K562 (cell line): Measurements from ENCODE around the gene SMCO4. TPM values are rescaled to one million over a fixed set of nuclear protein-coding genes. Genes with fewer than 3 reads are reported as not detected.

Experiments
- ARID3A ChIP-seq: IDR thresholded peaks from 2 replicates; pipeline ENCODE4 v1.6.1; 2012; ENCODE audit warnings: low read depth, low read length, improper control_type of control experiment, borderline replicate concordance
- CBFA2T2 ChIP-seq: fragments of 450-650 bp; conservative IDR thresholded peaks from 2 replicates; pipeline ENCODE4 v1.6.1; 2017; ENCODE audit warnings: mild to moderate bottlenecking
- CREB1 ChIP-seq, 2 experiments: sonication (generic) in 1 of 2; formaldehyde crosslinking in 1 of 2; IDR thresholded peaks; 2 replicates each; pipeline versions ENCODE4 v1.6.1 to v1.8.0; 2012 to 2022; ENCODE audit warnings: inconsistent platforms in 1 of 2, mild to moderate bottlenecking in 1 of 2, missing genetic modification reagents in 1 of 2, moderate library complexity in 1 of 2
- CTBP1 ChIP-seq: fragments of 450-650 bp; IDR thresholded peaks from 2 replicates; pipeline ENCODE4 v1.6.1; 2016; ENCODE audit warnings: borderline replicate concordance
- DMBX1 ChIP-seq: fragments of 250-450 bp; sonication (Bioruptor Pico); IDR thresholded peaks from 2 replicates; pipeline ENCODE4 v1.8.0; 2022; ENCODE audit warnings: inconsistent platforms, mild to moderate bottlenecking, moderate library complexity, borderline replicate concordance
- FOXA3 ChIP-seq, 2 experiments: fragments of 450-650 bp in 1 of 2; sonication (generic) in 1 of 2; formaldehyde crosslinking; IDR thresholded peaks in 1 of 2; conservative IDR thresholded peaks in 1 of 2; 2 replicates each; pipeline versions ENCODE4 v1.4.0 to v1.8.0; 2020 to 2022; ENCODE audit warnings: mild to moderate bottlenecking in 2 of 2, missing genetic modification reagents in 1 of 2
- HCFC1 ChIP-seq: IDR thresholded peaks from 2 replicates; pipeline ENCODE4 v1.6.1; 2012; ENCODE audit warnings: low read depth, low read length, improper control_type of control experiment
- ID3 ChIP-seq, 2 experiments: fragments of 250-450 bp in 1 of 2; fragments of 450-650 bp in 1 of 2; sonication (Bioruptor Pico) in 1 of 2; IDR thresholded peaks; 2 replicates each; pipeline versions ENCODE4 v1.6.1 to v1.8.0; 2016 to 2021; ENCODE audit warnings: mild to moderate bottlenecking in 2 of 2, moderate library complexity in 2 of 2, missing compliant biosample characterization in 1 of 2, missing genetic modification characterization in 1 of 2
- RAD21 ChIP-seq, 2 experiments: fragments of 250-450 bp in 1 of 2; fragments of 450-650 bp in 1 of 2; sonication (Bioruptor Pico) in 1 of 2; formaldehyde crosslinking in 1 of 2; IDR thresholded peaks in 1 of 2; conservative IDR thresholded peaks in 1 of 2; 2 replicates each; pipeline versions ENCODE4 v1.4.0 to v1.8.0; 2020 to 2022; ENCODE audit warnings: mild to moderate bottlenecking in 2 of 2, moderate library complexity in 1 of 2
- SMARCB1 ChIP-seq: IDR thresholded peaks from 2 replicates; pipeline ENCODE4 v1.6.1; 2011; ENCODE audit warnings: improper control_type of control experiment, low read depth; ENCODE audit not compliant: insufficient read length
- TAL1 ChIP-seq: fragments of 450-650 bp; IDR thresholded peaks from 2 replicates; pipeline ENCODE4 v1.6.1; 2016; ENCODE audit warnings: mild to moderate bottlenecking
- TEAD4 ChIP-seq, 2 experiments: sonication (generic) in 1 of 2; formaldehyde crosslinking in 1 of 2; IDR thresholded peaks; 2 replicates each; pipeline versions ENCODE4 v1.6.1 to v1.8.0; 2012 to 2022; ENCODE audit warnings: borderline replicate concordance in 1 of 2, inconsistent platforms in 1 of 2, low read length in 1 of 2, mild to moderate bottlenecking in 1 of 2, missing genetic modification reagents in 1 of 2
- TFAP4 ChIP-seq: sonication (generic); formaldehyde crosslinking; IDR thresholded peaks from 2 replicates; pipeline ENCODE4 v1.8.0; 2022; ENCODE audit warnings: missing genetic modification reagents, mild to moderate bottlenecking, moderate library complexity, borderline replicate concordance
- TSC22D4 ChIP-seq: fragments of 450-650 bp; IDR thresholded peaks from 2 replicates; pipeline ENCODE4 v1.6.1; 2016; ENCODE audit warnings: missing genetic modification characterization, missing biosample characterization, control low read depth
- ZBTB7A ChIP-seq: IDR thresholded peaks from 2 replicates; pipeline ENCODE4 v1.6.1; 2011; ENCODE audit warnings: low read depth, mild to moderate bottlenecking, low read length, moderate library complexity, borderline replicate concordance; ENCODE audit not compliant: control insufficient read depth
- ZNF146 ChIP-seq: IDR thresholded peaks from one replicate; pipeline ENCODE4 v1.6.1; 2018; ENCODE audit warnings: missing compliant biosample characterization; ENCODE audit not compliant: unreplicated experiment
- ZNF436 ChIP-seq: fragments of 250-450, 450-650 bp; sonication (Bioruptor Pico); formaldehyde crosslinking; IDR thresholded peaks from 2 replicates; pipeline ENCODE4 v1.7.0; 2020; ENCODE audit warnings: mild to moderate bottlenecking
- ZNF57 ChIP-seq: fragments of 450-650 bp; formaldehyde crosslinking; IDR thresholded peaks from 2 replicates; pipeline ENCODE4 v1.4.0; 2020; ENCODE audit warnings: mild to moderate bottlenecking, moderate library complexity
- ZNF764 ChIP-seq: fragments of 250-450 bp; sonication (Bioruptor Pico); IDR thresholded peaks from 2 replicates; pipeline ENCODE4 v1.4.0; 2020; ENCODE audit warnings: low read depth, mild to moderate bottlenecking, moderate library complexity
- polyA plus RNA-seq, 8 experiments: library from polyadenylated mRNA; depleted of rRNA in 4 of 8; stranded (reverse) in 5 of 8; unstranded in 3 of 8; fragments of >200 nt; fragmentation: Nextera tagmentation in 2 of 8; fragmentation: Illumina TruSeq in 1 of 8; extraction: Ambion mirVana in 2 of 8; extraction: Trizol in 1 of 8; gene quantifications; 2 replicates each; pipeline versions ENCODE4 v1.2.1 to v1.2.3, GENCODE V29; 2011 to 2014; ENCODE audit warnings: inconsistent platforms in 1 of 8, missing spikeins in 1 of 8
- total RNA-seq, 7 experiments: library from RNA; depleted of rRNA in 6 of 7; stranded (reverse); fragments of >200 nt in 6 of 7; fragmentation: Illumina TruSeq in 2 of 7; extraction: Trizol in 2 of 7; gene quantifications; 2 replicates each; pipeline versions ENCODE4 v1.2.1 to v1.2.3, GENCODE V29; 2011 to 2021; ENCODE audit warnings: low replicate concordance in 1 of 7
- TF ChIP-seq, protein P1 (sequence below): fragments of 450-650 bp; IDR thresholded peaks from 2 replicates; pipeline ENCODE4 v1.6.1; 2016; ENCODE audit warnings: antibody characterized with exemption
- TF ChIP-seq, protein P2 (sequence below): sonication (generic); formaldehyde crosslinking; IDR thresholded peaks from 2 replicates; pipeline ENCODE4 v1.8.0; 2022; ENCODE audit warnings: mild to moderate bottlenecking, low read depth, missing genetic modification reagents

The SMCO4 gene
- total and polyA plus RNA-seq, 9 of the 15 experiments (the other 6 are each of a cell fraction or from before 2014, with no cell fraction given) = 1.8 to 27.8 (median 15.3) TPM

DNA sequence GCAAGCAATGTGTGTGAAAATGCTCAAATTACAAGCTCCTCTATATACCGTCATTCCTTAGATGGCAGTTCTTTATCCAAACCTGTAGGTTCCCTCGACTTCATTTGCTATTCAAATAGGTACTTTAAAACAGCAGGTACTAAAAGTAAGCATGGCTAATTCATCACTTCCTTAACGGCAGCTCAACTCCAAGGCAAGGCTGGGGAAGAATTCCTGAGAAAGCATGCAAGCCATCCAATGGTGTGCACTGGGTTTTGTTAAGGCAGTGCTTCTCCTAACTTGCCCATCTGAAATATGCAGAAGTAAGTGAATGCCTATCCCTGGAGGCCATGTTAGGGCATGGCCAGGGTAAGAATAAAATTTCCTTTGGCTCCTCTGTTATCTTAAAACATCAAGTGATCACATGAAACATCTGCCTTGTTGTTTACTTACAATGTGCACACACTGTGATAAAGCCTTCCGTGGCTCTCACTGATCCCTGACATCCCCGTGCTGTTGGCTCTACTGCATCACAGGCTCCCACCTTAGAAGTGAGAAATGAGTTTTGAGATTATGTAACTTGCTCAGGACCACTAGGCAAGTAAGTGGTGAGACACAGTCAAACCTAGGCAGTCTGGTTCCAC is 52.1 kb downstream of the SMCO4 start (continued):
- no peak for TF ChIP-seq TFAP4 (CRISPR knock-in tag)
- no peak for TF ChIP-seq CREB1 (IDR thresholded peaks at IDR 0.05)
- no peak for TF ChIP-seq CREB1 (CRISPR knock-in tag; IDR thresholded peaks at IDR 0.05)
- 0 out of 2 replicates have a peak, but pooled peaks have one; percentile 12 for TF ChIP-seq CBFA2T2
- TF ChIP-seq RAD21 (CRISPR knock-in tag; conservative IDR thresholded peaks at IDR 0.05 in 1 of 2, IDR thresholded peaks at IDR 0.05 in 1 of 2) = no peak
- no peak for TF ChIP-seq TSC22D4 (tag)
- TF ChIP-seq, protein P1, sequence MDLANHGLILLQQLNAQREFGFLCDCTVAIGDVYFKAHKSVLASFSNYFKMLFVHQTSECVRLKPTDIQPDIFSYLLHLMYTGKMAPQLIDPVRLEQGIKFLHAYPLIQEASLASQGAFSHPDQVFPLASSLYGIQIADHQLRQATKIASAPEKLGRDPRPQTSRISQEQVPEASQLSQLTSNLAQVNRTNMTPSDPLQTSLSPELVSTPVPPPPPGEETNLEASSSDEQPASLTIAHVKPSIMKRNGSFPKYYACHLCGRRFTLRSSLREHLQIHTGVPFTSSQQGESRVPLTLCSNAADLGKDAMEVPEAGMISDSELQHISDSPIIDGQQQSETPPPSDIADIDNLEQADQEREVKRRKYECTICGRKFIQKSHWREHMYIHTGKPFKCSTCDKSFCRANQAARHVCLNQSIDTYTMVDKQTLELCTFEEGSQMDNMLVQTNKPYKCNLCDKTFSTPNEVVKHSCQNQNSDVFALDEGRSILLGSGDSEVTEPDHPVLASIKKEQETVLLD = no peak
- peak; percentile 52 for TF ChIP-seq TAL1
- TF ChIP-seq ARID3A = no peak
- TF ChIP-seq ZNF764 (CRISPR knock-in tag) = no peak
- peak; percentile 53; the same call in 1 of the 2 replicates for TF ChIP-seq TEAD4 (IDR thresholded peaks at IDR 0.05; ENCODE audit: low read length)
- TF ChIP-seq TEAD4 (CRISPR knock-in tag; IDR thresholded peaks at IDR 0.05; ENCODE audit: borderline replicate concordance) = no peak
- TF ChIP-seq ZNF57 (CRISPR knock-in tag) = no peak
- TF ChIP-seq ZNF436 (CRISPR knock-in tag) = no peak
- no peak for TF ChIP-seq ZNF146 (CRISPR knock-in tag)
- no peak for TF ChIP-seq ID3 (CRISPR knock-in tag; IDR thresholded peaks at IDR 0.05)
- no peak for TF ChIP-seq ID3 (tag; IDR thresholded peaks at IDR 0.05)
- peak; percentile 49; the same call in 1 of the 2 replicates for TF ChIP-seq CTBP1
- peak in 1 of 2 experiments; percentile 88; a peak in 2 of 4 replicates for TF ChIP-seq FOXA3 (CRISPR knock-in tag; conservative IDR thresholded peaks at IDR 0.05 in 1 of 2, IDR thresholded peaks at IDR 0.05 in 1 of 2)
- TF ChIP-seq, protein P2, sequence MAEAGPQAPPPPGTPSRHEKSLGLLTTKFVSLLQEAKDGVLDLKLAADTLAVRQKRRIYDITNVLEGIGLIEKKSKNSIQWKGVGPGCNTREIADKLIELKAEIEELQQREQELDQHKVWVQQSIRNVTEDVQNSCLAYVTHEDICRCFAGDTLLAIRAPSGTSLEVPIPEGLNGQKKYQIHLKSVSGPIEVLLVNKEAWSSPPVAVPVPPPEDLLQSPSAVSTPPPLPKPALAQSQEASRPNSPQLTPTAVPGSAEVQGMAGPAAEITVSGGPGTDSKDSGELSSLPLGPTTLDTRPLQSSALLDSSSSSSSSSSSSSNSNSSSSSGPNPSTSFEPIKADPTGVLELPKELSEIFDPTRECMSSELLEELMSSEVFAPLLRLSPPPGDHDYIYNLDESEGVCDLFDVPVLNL (CRISPR knock-in tag) = no peak
- TF ChIP-seq SMARCB1 = no peak
- no peak for TF ChIP-seq DMBX1 (CRISPR knock-in tag)
- TF ChIP-seq HCFC1 = no peak
- TF ChIP-seq ZBTB7A = no peak
